GM12801 (cell line): Measurements from ENCODE around the gene EHD3.

Experiments
- TF ChIP-seq, protein P1 (sequence below): IDR thresholded peaks from one replicate; pipeline ENCODE4 v1.5.1; 2011; ENCODE audit warnings: control low read depth; ENCODE audit not compliant: insufficient read length; ENCODE audit errors: extremely low read depth

EHD3 gene

DNA sequence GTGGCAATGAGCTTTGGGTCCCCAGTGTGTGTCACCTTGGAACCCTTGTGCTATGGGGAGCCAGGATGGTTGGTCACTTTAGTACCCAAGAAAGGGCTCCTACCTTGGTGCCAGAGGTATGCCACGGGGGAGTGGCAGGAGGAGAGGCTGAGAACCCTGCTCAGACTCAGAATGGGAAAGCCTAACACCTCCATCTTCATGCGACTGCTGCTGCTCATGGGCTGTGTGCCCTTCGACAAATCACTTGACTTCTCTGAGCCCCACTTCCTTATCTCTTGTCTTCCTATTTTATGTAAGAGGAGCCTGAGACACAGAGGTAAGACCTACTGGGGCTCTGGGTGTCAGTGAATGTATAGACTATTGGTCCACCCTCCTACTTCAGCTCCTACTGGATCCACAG lies 25.1 kb downstream of the EHD3 start:
- TF ChIP-seq, protein P1, sequence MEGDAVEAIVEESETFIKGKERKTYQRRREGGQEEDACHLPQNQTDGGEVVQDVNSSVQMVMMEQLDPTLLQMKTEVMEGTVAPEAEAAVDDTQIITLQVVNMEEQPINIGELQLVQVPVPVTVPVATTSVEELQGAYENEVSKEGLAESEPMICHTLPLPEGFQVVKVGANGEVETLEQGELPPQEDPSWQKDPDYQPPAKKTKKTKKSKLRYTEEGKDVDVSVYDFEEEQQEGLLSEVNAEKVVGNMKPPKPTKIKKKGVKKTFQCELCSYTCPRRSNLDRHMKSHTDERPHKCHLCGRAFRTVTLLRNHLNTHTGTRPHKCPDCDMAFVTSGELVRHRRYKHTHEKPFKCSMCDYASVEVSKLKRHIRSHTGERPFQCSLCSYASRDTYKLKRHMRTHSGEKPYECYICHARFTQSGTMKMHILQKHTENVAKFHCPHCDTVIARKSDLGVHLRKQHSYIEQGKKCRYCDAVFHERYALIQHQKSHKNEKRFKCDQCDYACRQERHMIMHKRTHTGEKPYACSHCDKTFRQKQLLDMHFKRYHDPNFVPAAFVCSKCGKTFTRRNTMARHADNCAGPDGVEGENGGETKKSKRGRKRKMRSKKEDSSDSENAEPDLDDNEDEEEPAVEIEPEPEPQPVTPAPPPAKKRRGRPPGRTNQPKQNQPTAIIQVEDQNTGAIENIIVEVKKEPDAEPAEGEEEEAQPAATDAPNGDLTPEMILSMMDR = no peak

DNA sequence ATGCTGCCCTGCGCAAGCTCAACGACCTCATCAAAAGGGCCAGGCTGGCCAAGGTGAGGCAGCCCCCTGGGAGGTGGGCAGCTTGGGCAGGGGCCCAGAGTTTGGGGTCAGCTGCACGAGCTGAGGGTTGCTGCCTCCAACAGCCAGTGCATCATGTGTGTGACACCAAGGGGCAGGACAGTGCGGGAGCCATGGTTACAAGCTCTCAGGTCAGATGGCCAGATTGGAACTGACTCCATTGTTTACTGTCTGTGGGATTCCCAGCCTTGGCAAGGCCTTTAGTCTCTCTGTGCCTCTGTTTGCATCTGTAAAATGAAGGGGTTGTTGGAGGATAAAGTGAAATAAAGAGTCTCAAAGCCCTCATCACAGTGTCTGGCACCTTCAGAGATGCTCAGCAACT lies 26.9 kb downstream of the EHD3 start:
- TF ChIP-seq, protein P1 = no peak

DNA sequence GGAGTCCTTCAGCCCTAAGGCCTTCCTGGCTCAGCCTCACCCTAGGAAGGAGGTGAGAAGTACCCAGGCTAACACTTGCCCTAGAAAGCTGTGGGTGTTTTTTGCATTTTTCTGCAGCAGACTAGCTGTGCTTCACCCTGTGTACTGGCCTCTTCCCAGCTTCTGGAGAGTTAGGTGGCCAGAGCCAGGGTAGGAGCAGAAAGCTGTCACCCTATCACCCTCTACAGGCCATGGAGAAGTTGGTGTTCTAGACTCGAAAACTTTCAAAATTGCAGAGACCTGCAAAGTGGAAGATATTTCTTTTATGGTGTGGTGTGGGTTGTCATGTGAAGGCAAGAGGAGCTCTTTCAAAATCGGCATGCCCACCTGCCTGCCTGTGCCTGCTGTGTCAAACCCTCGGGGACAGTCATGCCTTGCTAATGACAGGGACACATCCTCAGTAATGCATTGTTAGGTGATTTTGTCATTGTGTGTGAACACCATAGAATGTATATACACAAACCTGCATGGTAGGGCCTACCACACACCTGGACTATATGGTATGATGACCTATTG lies 29.8 kb downstream of the EHD3 start:
- TF ChIP-seq, protein P1 = no peak

DNA sequence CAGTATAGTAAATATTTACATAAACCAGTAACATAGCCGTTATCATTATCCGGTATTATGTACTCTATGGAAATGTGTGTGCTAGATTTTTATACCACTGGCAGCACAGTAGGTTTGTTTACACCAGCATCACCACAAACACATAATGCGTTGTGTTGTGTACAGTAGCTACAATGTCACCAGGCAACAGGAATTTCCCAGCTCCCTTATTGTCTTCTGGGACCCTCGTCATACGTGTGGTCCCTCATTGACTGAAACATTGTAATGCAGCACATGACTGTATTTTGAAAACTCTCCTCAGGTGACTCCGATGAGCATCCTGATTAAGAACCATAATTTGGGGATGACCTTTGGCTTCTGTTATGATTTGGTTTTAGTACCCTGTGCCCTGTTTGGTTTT lies 31.3 kb downstream of the EHD3 start:
- TF ChIP-seq, protein P1 = no peak

DNA sequence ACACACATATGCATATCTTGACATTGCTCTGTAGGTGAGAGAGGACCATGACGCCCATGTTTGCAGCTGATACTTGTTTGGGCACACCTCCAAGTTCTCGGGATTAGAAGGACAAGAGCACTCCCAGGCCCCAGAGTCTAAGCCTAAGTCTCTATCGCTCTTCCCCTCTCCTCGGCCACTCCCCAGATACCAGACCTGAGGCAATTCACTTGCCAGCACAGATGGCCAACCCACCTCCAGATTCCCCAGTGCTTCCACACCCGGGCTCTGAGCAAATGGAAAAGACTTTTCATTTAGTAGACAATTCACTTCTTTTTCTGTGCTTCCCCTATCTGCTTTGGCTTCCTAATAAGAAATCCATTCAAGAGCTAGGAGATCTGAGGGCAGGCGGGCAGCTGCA lies 32.9 kb downstream of the EHD3 start:
- TF ChIP-seq, protein P1 = no peak

- TF ChIP-seq, protein P1 = no peak
Measured at GRCh38 chr2:31267437-31268120, 33.6 kb downstream of the EHD3 start.

DNA sequence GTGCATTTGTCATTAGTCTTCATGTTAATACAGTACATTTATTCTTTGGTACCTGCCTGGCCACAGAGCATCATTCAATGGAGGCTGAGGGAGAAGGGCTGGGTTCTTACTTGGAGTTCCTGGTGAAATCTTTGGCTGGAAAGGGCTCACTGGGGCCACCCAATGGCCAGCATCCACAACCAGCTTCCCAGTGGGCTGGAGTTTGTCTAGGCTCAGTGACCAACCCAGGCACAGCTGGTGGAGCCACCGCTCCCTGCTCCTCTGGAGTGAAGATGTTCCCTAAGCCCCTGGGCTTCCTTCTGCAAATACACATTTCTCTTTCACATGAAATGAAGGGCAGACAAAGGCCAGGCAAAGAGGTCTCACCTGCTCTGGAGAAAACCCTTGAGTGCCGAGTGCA lies 34.4 kb downstream of the EHD3 start:
- TF ChIP-seq, protein P1 = no peak
